ENCODE measurements around the gene MSI1.
A peak's percentile ranks its signal among the peaks of the same experiment; 100 is the strongest.

- TF ChIP-seq POLR2A (IDR thresholded peaks at IDR 0.05; ENCODE audit: low read length) = peak; percentile 99
- no peak for TF ChIP-seq GATA1 (IDR thresholded peaks at IDR 0.05; ENCODE audit: low read depth, low read length)
These were observed 76.1 kb downstream of the MSI1 start, which contains the start of gene RNU4-1 for GRCh38 chr12:120292661-120293531.

Data from erythroblast (primary cell).